ENCODE data around the gene PPP2CA.
A peak's percentile ranks its signal among the peaks of the same experiment; 100 is the strongest.
"Not testable (repeated sequence)": the region's sequence is repeated elsewhere in the genome, so short reads cannot be mapped to it uniquely, and the experiment has no call there.

The PPP2CA gene

GRCh38 chr5:134245101-134245604 lies 19.3 kb upstream of the PPP2CA start:
- no peak for DNase-seq

- no peak for DNase-seq
Measured at GRCh38 chr5:134242146-134242545, 16.3 kb upstream of the PPP2CA start.

GRCh38 chr5:134240421-134240962 lies 14.6 kb upstream of the PPP2CA start:
- DNase-seq: no peak

- no peak for DNase-seq
Measured at GRCh38 chr5:134236820-134237219, 10.9 kb upstream of the PPP2CA start.

GRCh38 chr5:134236318-134236717 lies 10.4 kb upstream of the PPP2CA start:
- no peak for DNase-seq

- DNase-seq: no peak
Measured at GRCh38 chr5:134228624-134229023, 2.8 kb upstream of the PPP2CA start.

GRCh38 chr5:134227776-134228175 lies 1.9 kb upstream of the PPP2CA start:
- DNase-seq: no peak

- no peak for DNase-seq
Measured at GRCh38 chr5:134227259-134227658, 1.4 kb upstream of the PPP2CA start.

GRCh38 chr5:134226441-134227192 lies 744 bp upstream of the PPP2CA start:
- peak; percentile 93 for DNase-seq

- DNase-seq: peak; percentile 72
Measured at GRCh38 chr5:134224888-134225779, 739 bp downstream of the PPP2CA start.

GRCh38 chr5:134223406-134224248 lies 2.2 kb downstream of the PPP2CA start:
- DNase-seq: no peak

GRCh38 chr5:134221690-134222089 lies 4.2 kb downstream of the PPP2CA start:
- DNase-seq: not testable (repeated sequence)

- DNase-seq: no peak
Measured at GRCh38 chr5:134215757-134216156, 10.1 kb downstream of the PPP2CA start.

GRCh38 chr5:134211263-134212031 lies 14.4 kb downstream of the PPP2CA start:
- DNase-seq: not testable (repeated sequence)

GRCh38 chr5:134209477-134210245 lies 16.2 kb downstream of the PPP2CA start:
- DNase-seq: no peak

GRCh38 chr5:134207696-134208095 lies 18.2 kb downstream of the PPP2CA start:
- DNase-seq: no peak

GRCh38 chr5:134206627-134207160 lies 19.2 kb downstream of the PPP2CA start:
- DNase-seq: no peak

GRCh38 chr5:134204575-134204974 lies 21.3 kb downstream of the PPP2CA start:
- no peak for DNase-seq

GRCh38 chr5:134203630-134204029 lies 22.2 kb downstream of the PPP2CA start:
- no peak for DNase-seq

GRCh38 chr5:134195666-134196065 lies 30.2 kb downstream of the PPP2CA start:
- no peak for DNase-seq

GRCh38 chr5:134189031-134189430 lies 36.8 kb downstream of the PPP2CA start:
- no peak for DNase-seq
